H9 (cell line): ENCODE results near the gene MAPKAPK3. TPM values are rescaled to one million over a fixed set of nuclear protein-coding genes. Genes with fewer than 3 reads are reported as not detected.
"Not testable (repeated sequence)": the region's sequence is repeated elsewhere in the genome, so short reads cannot be mapped to it uniquely, and the experiment has no call there.

Source experiments
- DNase-seq: peaks from one replicate; pipeline ENCODE4 v3.0.0-alpha.2; 2017
- H2AFZ ChIP-seq: one replicate; pipeline ENCODE4 v1.6.1; 2013; ENCODE audit warnings: mild to moderate bottlenecking, low read length, control low read depth, moderate library complexity
- H2AK5ac ChIP-seq: 2 replicates; pipeline ENCODE4 v1.6.1; 2013; ENCODE audit warnings: low read length, control low read depth, mixed read lengths; ENCODE audit not compliant: insufficient read length
- H2BK120ac ChIP-seq: one replicate; pipeline ENCODE4 v1.6.1; 2013; ENCODE audit warnings: low read depth, mild to moderate bottlenecking, low read length, control low read depth, inconsistent platforms; ENCODE audit not compliant: poor library complexity, severe bottlenecking
- H2BK12ac ChIP-seq: 2 replicates; pipeline ENCODE4 v1.6.1; 2013; ENCODE audit warnings: low read length, control low read depth, mixed read lengths, low read depth; ENCODE audit not compliant: insufficient read length
- H2BK15ac ChIP-seq: 2 replicates; pipeline ENCODE4 v1.6.1; 2013; ENCODE audit warnings: low read depth, low read length, control low read depth
- H2BK20ac ChIP-seq: one replicate; pipeline ENCODE4 v1.6.1; 2013; ENCODE audit warnings: low read depth, mild to moderate bottlenecking, low read length, control low read depth, inconsistent platforms; ENCODE audit not compliant: poor library complexity, severe bottlenecking
- H2BK5ac ChIP-seq: 2 replicates; pipeline ENCODE4 v1.6.1; 2013; ENCODE audit warnings: low read length, control low read depth, mixed read lengths; ENCODE audit not compliant: insufficient read length
- H3K14ac ChIP-seq: 2 replicates; pipeline ENCODE4 v1.6.1; 2013; ENCODE audit warnings: low read length, control low read depth; ENCODE audit not compliant: insufficient read depth
- H3K18ac ChIP-seq: 2 replicates; pipeline ENCODE4 v1.6.1; 2013; ENCODE audit warnings: low read depth, mild to moderate bottlenecking, mixed read lengths, low read length, control low read depth; ENCODE audit not compliant: insufficient read length
- H3K23ac ChIP-seq: 2 replicates; pipeline ENCODE4 v1.6.1; 2013; ENCODE audit warnings: low read length, control low read depth, mixed read lengths, low read depth; ENCODE audit not compliant: insufficient read length
- H3K23me2 ChIP-seq: 2 replicates; pipeline ENCODE4 v1.6.1; 2013; ENCODE audit warnings: low read depth, mild to moderate bottlenecking, mixed read lengths, low read length, control low read depth; ENCODE audit not compliant: insufficient read length, poor library complexity, severe bottlenecking
- H3K27ac ChIP-seq: 2 replicates; pipeline ENCODE4 v1.5.1; 2013; ENCODE audit warnings: low read length, control low read depth, mixed read lengths, low read depth; ENCODE audit not compliant: insufficient read length
- H3K27me3 ChIP-seq: 2 replicates; pipeline ENCODE4 v1.6.1; 2013; ENCODE audit warnings: low read length, control low read depth, inconsistent platforms; ENCODE audit not compliant: insufficient read depth
- H3K4ac ChIP-seq: 2 replicates; pipeline ENCODE4 v1.6.1; 2013; ENCODE audit warnings: low read depth, mild to moderate bottlenecking, control low read depth, inconsistent platforms, low read length, moderate library complexity
- H3K4me1 ChIP-seq: 2 replicates; pipeline ENCODE4 v1.6.1; 2013; ENCODE audit warnings: low read length, control low read depth, inconsistent platforms; ENCODE audit not compliant: insufficient read depth
- H3K4me2 ChIP-seq: 2 replicates; pipeline ENCODE4 v1.6.1; 2013; ENCODE audit warnings: low read length, control low read depth, mixed read lengths; ENCODE audit not compliant: insufficient read length, insufficient read depth
- H3K56ac ChIP-seq: 2 replicates; pipeline ENCODE4 v1.6.1; 2013; ENCODE audit warnings: low read depth, mild to moderate bottlenecking, mixed read lengths, low read length, control low read depth; ENCODE audit not compliant: insufficient read length
- H3K79me1 ChIP-seq: 2 replicates; pipeline ENCODE4 v1.6.1; 2013; ENCODE audit warnings: low read depth, mild to moderate bottlenecking, moderate library complexity, low read length, control low read depth, inconsistent platforms; ENCODE audit not compliant: insufficient read depth, poor library complexity, severe bottlenecking
- H3K79me2 ChIP-seq: 2 replicates; pipeline ENCODE4 v1.6.1; 2013; ENCODE audit warnings: low read length, control low read depth, inconsistent platforms; ENCODE audit not compliant: insufficient read depth
- H3K9ac ChIP-seq: 2 replicates; pipeline ENCODE4 v1.6.1; 2013; ENCODE audit warnings: low read length, control low read depth, mixed read lengths; ENCODE audit not compliant: insufficient read length; ENCODE audit errors: extremely low read depth
- H3K9me3 ChIP-seq: one replicate; pipeline ENCODE4 v1.6.1; 2013; ENCODE audit warnings: low read depth, low read length, inconsistent platforms; ENCODE audit not compliant: control insufficient read depth
- H3T11ph ChIP-seq: one replicate; pipeline ENCODE4 v1.6.1; 2013; ENCODE audit warnings: mild to moderate bottlenecking, low read length, control low read depth, inconsistent platforms
- H4K20me1 ChIP-seq: one replicate; pipeline ENCODE4 v1.6.1; 2013; ENCODE audit not compliant: control insufficient read depth, insufficient read length, insufficient read depth
- H4K5ac ChIP-seq: 2 replicates; pipeline ENCODE4 v1.6.1; 2013; ENCODE audit warnings: low read depth, mild to moderate bottlenecking, mixed read lengths, low read length, control low read depth; ENCODE audit not compliant: insufficient read length
- H4K8ac ChIP-seq: replicated peaks from 2 replicates; pipeline ENCODE4 v1.6.1; 2013; ENCODE audit warnings: low read length, control low read depth, mixed read lengths, low read depth; ENCODE audit not compliant: insufficient read length
- H4K91ac ChIP-seq: 2 replicates; pipeline ENCODE4 v1.6.1; 2013; ENCODE audit warnings: low read depth, mild to moderate bottlenecking, moderate library complexity, mixed read lengths, low read length, control low read depth; ENCODE audit not compliant: insufficient read length
- H3K27ac Mint-ChIP-seq, 3 experiments: 2 replicates in 2 of 3; 3 replicates in 1 of 3; pipeline ENCODE4 v1.8.0; 2020 to 2021; ENCODE audit warnings: mixed read lengths in 3 of 3, mild to moderate bottlenecking in 1 of 3, moderate library complexity in 1 of 3
- H3K27me3 Mint-ChIP-seq: 2 replicates; pipeline ENCODE4 v1.8.0; 2021; ENCODE audit warnings: low read depth, mild to moderate bottlenecking, moderate library complexity, mixed read lengths
- H3K36me3 Mint-ChIP-seq, 3 experiments: 2 replicates in 2 of 3; 3 replicates in 1 of 3; pipeline ENCODE4 v1.8.0; 2020 to 2021; ENCODE audit warnings: low read depth in 3 of 3, mixed read lengths in 3 of 3; ENCODE audit not compliant: insufficient read depth in 1 of 3
- H3K4me1 Mint-ChIP-seq, 2 experiments: 2 replicates each; pipeline ENCODE4 v1.8.0; 2020; ENCODE audit warnings: mixed read lengths in 2 of 2
- H3K4me3 Mint-ChIP-seq, 2 experiments: 2 replicates in 1 of 2; 3 replicates in 1 of 2; pipeline ENCODE4 v1.8.0; 2020 to 2021; ENCODE audit warnings: mild to moderate bottlenecking in 2 of 2, mixed read lengths in 2 of 2, moderate library complexity in 1 of 2
- H3K9me3 Mint-ChIP-seq, 2 experiments: 2 replicates in 1 of 2; 3 replicates in 1 of 2; pipeline ENCODE4 v1.8.0; 2020; ENCODE audit warnings: mild to moderate bottlenecking in 2 of 2, mixed read lengths in 2 of 2, moderate library complexity in 1 of 2
- CTCF ChIP-seq: fragments of 200-600 bp; sonication (generic); conservative IDR thresholded peaks from 3 replicates; pipeline ENCODE4 v1.8.0; 2021; ENCODE audit warnings: antibody characterized with exemption, mild to moderate bottlenecking
- WGBS: extraction: QIAGEN DNeasy Blood & Tissue Kit; methylation state at CpG from one replicate; pipeline ENCODE4 v1.1.7; 2013; ENCODE audit warnings: missing lambda C conversion rate, low lambda C conversion rate, mixed read lengths; ENCODE audit not compliant: insufficient read length; ENCODE audit errors: extremely low coverage; 5-methylcytosine and 5-hydroxymethylcytosine counted together
- total RNA-seq: library from RNA; stranded (reverse); gene quantifications from 2 replicates; pipeline ENCODE4 v1.2.1, GENCODE V29; 2021

MAPKAPK3 gene
- total RNA-seq, 1 experiment from 2014 or later = 57.9 TPM

GRCh38 chr3:50665081-50665840 is 48.3 kb downstream of the MAPKAPK3 start:
- no peaks in the 10 kb centered on the region; a peak in 1 of 5 replicates for H3K9me3 Mint-ChIP-seq
- no peak for TF ChIP-seq CTCF
- Histone ChIP-seq H2BK12ac (no peak overlapping the region), H3T11ph (no peak overlapping the region), H3K4me2 (no peak overlapping the region), H4K91ac (no peak overlapping the region), H3K4ac (no peak overlapping the region), H3K9ac (no peak overlapping the region), H3K23me2 (no peaks in the 10 kb centered on the region), H3K9me3 (no peaks in the 10 kb centered on the region), H3K79me1 (no peaks in the 10 kb centered on the region), H3K79me2 (no peaks in the 10 kb centered on the region), H3K27ac (no peak overlapping the region), H3K14ac (no peak overlapping the region), H2AFZ (no peak overlapping the region), H3K23ac (no peak overlapping the region), H4K20me1 (no peaks in the 10 kb centered on the region), H2AK5ac (no peak overlapping the region), H3K4me1 (no peaks in the 10 kb centered on the region; the same call in 1 of the 2 replicates), H4K5ac (no peak overlapping the region), H2BK5ac (no peak overlapping the region), H3K27me3 (no peaks in the 10 kb centered on the region), H4K8ac (no peak overlapping the region), H2BK120ac (no peak overlapping the region), H2BK15ac (no peak overlapping the region), H3K56ac (no peak overlapping the region), H2BK20ac (no peak overlapping the region), H3K18ac (no peak overlapping the region)
- no CpG with 5 or more reads among the region's 5 CpGs for WGBS
- no peaks in the 10 kb centered on the region for H3K36me3 Mint-ChIP-seq
- peaks cover 14 to 17% of the 10 kb centered on the region in 2 experiments for H3K4me1 Mint-ChIP-seq
- no peak overlapping the region for H3K4me3 Mint-ChIP-seq
- no peak overlapping the region; a peak in 1 of 7 replicates for H3K27ac Mint-ChIP-seq
- H3K27me3 Mint-ChIP-seq = peaks cover 6% of the 10 kb centered on the region
- DNase-seq = no peak

DNA sequence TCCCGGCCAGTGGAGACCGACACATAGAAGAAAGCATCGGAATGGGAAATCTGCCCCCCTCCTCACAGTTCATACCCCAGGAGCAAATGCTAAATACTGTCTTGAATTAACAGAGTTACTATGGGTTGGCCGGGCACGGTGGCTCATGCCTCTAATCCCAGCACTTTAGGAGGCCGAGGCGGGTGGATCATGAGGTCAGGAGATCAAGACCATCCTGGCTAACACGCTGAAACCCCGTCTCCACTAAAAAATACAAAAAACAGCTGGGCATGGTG is 48.8 kb downstream of the MAPKAPK3 start:
- H2AFZ ChIP-seq, H3K4me3 Mint-ChIP-seq, H3K14ac ChIP-seq, H3K27me3 ChIP-seq, H3K9me3 ChIP-seq, H3K36me3 Mint-ChIP-seq, H3K18ac ChIP-seq, H3K9ac ChIP-seq, H3K9me3 Mint-ChIP-seq, H3K27ac Mint-ChIP-seq, H3T11ph ChIP-seq, H4K5ac ChIP-seq, H3K23ac ChIP-seq, H3K79me1 ChIP-seq, H4K91ac ChIP-seq, H2BK5ac ChIP-seq, H3K4ac ChIP-seq, H3K27ac ChIP-seq, H2BK20ac ChIP-seq, H3K4me1 ChIP-seq, H3K23me2 ChIP-seq, H2BK12ac ChIP-seq, H2BK120ac ChIP-seq, H3K4me2 ChIP-seq, H4K20me1 ChIP-seq, H3K79me2 ChIP-seq, H2BK15ac ChIP-seq, H3K56ac ChIP-seq, H2AK5ac ChIP-seq, DNase-seq, H3K27me3 Mint-ChIP-seq, H4K8ac ChIP-seq: not testable (repeated sequence)
- WGBS = no CpG with 5 or more reads among the region's 9 CpGs
- peaks cover 14 to 17% of the 10 kb centered on the region in 2 experiments for H3K4me1 Mint-ChIP-seq
